ENCODE results near the gene KCNAB1.
"Not testable (repeated sequence)": the region's sequence is repeated elsewhere in the genome, so short reads cannot be mapped to it uniquely, and the experiment has no call there.

The KCNAB1 gene

GRCh38 chr3:156259896-156260295, 139.5 kb downstream of the KCNAB1 start:
- in situ Hi-C loops (cut with MboI; ENCODE audit: low sequenced_read_pairs): no loop called here

GRCh38 chr3:156260331-156260730, 140.0 kb downstream of the KCNAB1 start:
- in situ Hi-C loops (cut with MboI; ENCODE audit: low sequenced_read_pairs): no loop called here

GRCh38 chr3:156264771-156265170, 144.4 kb downstream of the KCNAB1 start:
- in situ Hi-C loops (cut with MboI; ENCODE audit: low sequenced_read_pairs): no loop called here

- in situ Hi-C loops (cut with MboI; ENCODE audit: low sequenced_read_pairs): no loop called here
These were observed 151.1 kb downstream of the KCNAB1 start for GRCh38 chr3:156271508-156271907.

GRCh38 chr3:156271995-156272719, 151.8 kb downstream of the KCNAB1 start:
- in situ Hi-C loops (cut with MboI; ENCODE audit: low sequenced_read_pairs): no loop called here

- in situ Hi-C loops (cut with MboI; ENCODE audit: low sequenced_read_pairs): no loop called here
These were observed 152.8 kb downstream of the KCNAB1 start for GRCh38 chr3:156273111-156273694.

- in situ Hi-C loops (cut with MboI; ENCODE audit: low sequenced_read_pairs): no loop called here
These were observed 154.4 kb downstream of the KCNAB1 start for GRCh38 chr3:156274791-156275190.

- in situ Hi-C loops (cut with MboI; ENCODE audit: low sequenced_read_pairs): not testable (repeated sequence)
These were observed 164.3 kb downstream of the KCNAB1 start for GRCh38 chr3:156284637-156285036.

- in situ Hi-C loops (cut with MboI; ENCODE audit: low sequenced_read_pairs): no loop called here
These were observed 165.2 kb downstream of the KCNAB1 start for GRCh38 chr3:156285626-156286025.

- in situ Hi-C loops (cut with MboI; ENCODE audit: low sequenced_read_pairs): no loop called here
These were observed 170.5 kb downstream of the KCNAB1 start for GRCh38 chr3:156290924-156291271.

GRCh38 chr3:156291272-156292123, 171.1 kb downstream of the KCNAB1 start:
- in situ Hi-C loops (cut with MboI; ENCODE audit: low sequenced_read_pairs): no loop called here

- in situ Hi-C loops (cut with MboI; ENCODE audit: low sequenced_read_pairs): no loop called here
These were observed 173.2 kb downstream of the KCNAB1 start for GRCh38 chr3:156293566-156293965.

- in situ Hi-C loops (cut with MboI; ENCODE audit: low sequenced_read_pairs): no loop called here
These were observed 177.2 kb downstream of the KCNAB1 start for GRCh38 chr3:156297582-156297981.

GRCh38 chr3:156298014-156298413, 177.6 kb downstream of the KCNAB1 start:
- in situ Hi-C loops (cut with MboI; ENCODE audit: low sequenced_read_pairs): no loop called here

- in situ Hi-C loops (cut with MboI; ENCODE audit: low sequenced_read_pairs): no loop called here
These were observed 178.6 kb downstream of the KCNAB1 start for GRCh38 chr3:156298938-156299337.

- in situ Hi-C loops (cut with MboI; ENCODE audit: low sequenced_read_pairs): no loop called here
These were observed 179.2 kb downstream of the KCNAB1 start for GRCh38 chr3:156299569-156299968.

GRCh38 chr3:156300371-156300770, 180.0 kb downstream of the KCNAB1 start:
- in situ Hi-C loops (cut with MboI; ENCODE audit: low sequenced_read_pairs): no loop called here

GRCh38 chr3:156300929-156301840, 180.8 kb downstream of the KCNAB1 start:
- in situ Hi-C loops (cut with MboI; ENCODE audit: low sequenced_read_pairs): no loop called here

GRCh38 chr3:156303001-156303707, 182.8 kb downstream of the KCNAB1 start:
- in situ Hi-C loops (cut with MboI; ENCODE audit: low sequenced_read_pairs): no loop called here

GRCh38 chr3:156304406-156304805, 184.0 kb downstream of the KCNAB1 start:
- in situ Hi-C loops (cut with MboI; ENCODE audit: low sequenced_read_pairs): no loop called here

All from HL-60/S4 treated with retinoic acid at 250 ng/mL for 4 days and 3 days (cell line).